Stimulated activated CD8-positive, alpha-beta memory T cell treated with anti-CD3 and anti-CD28 coated beads, Interleukin-2, amount 100 ng/mL, for 1 hour (primary cell): Measurements from ENCODE around the gene OR2L8.

Experiments used
- DNase-seq, 2 donors: peaks; one replicate each; pipeline ENCODE4 v3.0.0-alpha.2; 2020; ENCODE audit warnings: low read depth in 2 of 2

OR2L8 gene

GRCh38 chr1:247948558-247948957 lies at the start of gene OR2L8:
TSS of gene OR2L8 (plus strand) at chr1:247948858. CDS start at chr1:247948858, 0 bp downstream.
- no peak for DNase-seq

GRCh38 chr1:247904122-247904521 lies 44.5 kb upstream of the OR2L8 start:
- no peak for DNase-seq

- DNase-seq = no peak
Observed at GRCh38 chr1:247905181-247905580, 43.5 kb upstream of the OR2L8 start.

GRCh38 chr1:247905910-247906503 lies 42.7 kb upstream of the OR2L8 start:
- no peak for DNase-seq

DNA sequence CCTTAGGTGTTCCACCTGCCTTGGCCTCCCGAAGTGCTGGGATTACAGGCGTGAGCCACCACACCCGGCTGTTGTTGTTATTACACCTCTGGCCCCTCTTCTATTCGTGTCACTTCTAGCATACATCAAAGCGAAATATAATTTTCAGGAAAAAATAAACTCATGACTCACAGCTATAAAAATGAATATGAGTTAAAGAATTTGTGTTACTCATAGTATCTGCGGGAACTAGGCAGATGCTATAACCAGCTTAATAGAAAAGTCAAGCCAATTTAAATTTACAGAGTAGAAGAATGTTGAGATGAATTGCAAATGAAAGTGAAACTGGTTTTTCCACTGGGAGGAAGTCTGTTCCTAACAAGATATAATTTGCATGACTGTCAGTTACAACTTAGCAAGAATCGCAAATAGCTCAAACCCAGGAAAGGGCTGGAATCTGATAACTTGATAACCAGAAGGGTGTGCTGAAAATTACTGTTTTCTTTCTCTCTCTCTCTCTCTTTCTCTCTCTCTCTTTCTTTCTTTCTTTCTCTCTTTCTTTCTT lies 42.1 kb upstream of the OR2L8 start:
- DNase-seq = no peak

DNA sequence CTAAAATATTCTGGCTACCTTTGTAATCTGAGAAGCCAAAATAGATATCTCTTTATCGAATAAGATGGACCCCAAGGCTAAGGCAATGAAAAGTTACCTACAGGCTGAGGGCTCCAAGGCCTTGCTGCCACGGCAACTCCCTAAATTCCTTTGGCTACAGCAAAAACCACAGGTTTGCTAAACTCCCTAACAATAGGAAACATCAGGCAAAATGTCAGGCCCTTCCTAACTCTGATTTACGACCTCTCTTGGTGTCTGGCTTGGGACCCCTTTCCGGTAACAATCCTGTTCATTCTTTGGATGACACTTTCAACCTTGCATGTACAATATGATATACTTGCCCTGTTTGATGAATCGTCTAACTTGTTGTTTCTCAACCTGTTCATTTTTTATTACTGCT lies 39.9 kb upstream of the OR2L8 start:
- DNase-seq = no peak

- DNase-seq = no peak
Observed at GRCh38 chr1:247913786-247914185, 34.9 kb upstream of the OR2L8 start.

DNA sequence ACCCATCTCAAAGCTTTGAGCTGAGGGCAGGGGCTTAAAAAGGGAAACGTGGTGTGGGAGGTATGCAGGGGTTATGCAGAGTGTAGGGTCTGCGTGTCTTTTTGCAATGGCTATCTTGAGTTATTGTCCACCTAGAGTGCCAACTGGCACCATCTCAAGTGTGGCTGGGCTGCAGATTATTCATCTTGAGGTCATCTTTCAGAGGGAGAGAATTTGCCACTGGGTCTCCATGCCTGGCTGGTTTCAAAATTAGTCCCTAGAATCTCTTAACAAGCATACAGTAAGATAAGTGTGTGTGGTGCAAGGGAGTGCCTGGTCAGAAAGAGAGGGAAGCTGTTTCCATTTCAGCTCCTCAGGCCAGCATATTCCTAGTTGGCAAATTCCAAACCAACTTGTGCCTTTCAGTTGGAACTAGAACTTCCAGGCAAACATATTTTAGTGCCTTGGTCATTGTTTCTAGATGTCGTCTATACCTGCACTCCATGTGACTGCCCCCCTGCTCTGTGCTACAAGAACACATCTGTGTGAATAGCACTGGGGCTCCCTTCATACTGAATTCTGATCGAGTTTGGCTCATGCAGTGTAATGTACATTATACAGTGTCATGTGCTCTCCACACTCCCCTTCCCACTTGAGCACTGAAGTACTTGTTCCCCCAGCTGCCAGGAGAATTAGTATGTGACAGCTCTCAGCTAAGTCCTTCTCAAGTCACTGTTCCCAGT lies 33.6 kb upstream of the OR2L8 start:
- DNase-seq = no peak

DNA sequence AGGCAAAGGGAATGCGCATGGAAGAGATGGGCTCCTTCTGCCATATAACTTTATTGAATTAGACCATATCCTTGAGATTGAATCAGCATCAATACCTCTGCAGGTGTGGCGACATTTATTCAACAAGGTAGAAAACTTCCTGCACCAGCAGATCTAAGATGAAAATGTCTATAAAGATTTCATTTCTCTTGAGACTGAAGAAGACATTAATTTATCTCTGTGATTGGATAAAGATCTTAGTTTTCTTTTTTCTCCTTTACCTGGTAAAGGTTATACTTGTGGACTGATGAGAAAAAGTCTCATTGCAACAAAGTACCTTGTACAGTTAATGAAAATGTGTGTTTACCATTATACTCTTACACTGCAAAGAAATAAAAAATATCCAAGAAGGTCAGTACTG lies 28.7 kb upstream of the OR2L8 start, which contains the start of gene OR2T8:
Gene OR2T8 (plus strand): TSS at position 301 of the 400 bp plus-strand sequence. CDS start 766 bp downstream, outside the sequence.
- no peak for DNase-seq

- DNase-seq = no peak
Observed at GRCh38 chr1:247923941-247924340, 24.7 kb upstream of the OR2L8 start.

DNA sequence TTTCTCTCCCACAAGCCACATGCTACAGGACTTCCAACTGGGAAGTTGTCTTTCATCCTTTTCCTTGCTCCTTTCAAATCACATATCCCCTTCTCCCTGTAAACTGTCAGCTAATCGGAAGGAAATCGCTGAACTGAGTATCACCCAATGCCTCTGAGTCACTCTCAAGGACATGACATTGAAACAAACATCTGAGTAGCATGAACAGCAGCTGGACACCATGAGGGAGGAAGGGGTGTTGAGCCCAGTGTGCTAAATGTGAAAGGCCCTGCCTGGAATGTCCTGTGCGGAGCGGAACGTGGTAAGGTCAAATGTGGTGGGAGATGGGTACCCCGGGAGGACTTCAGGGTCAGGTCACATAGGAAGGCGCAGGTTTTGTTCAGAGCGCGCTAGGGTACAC lies 23.8 kb upstream of the OR2L8 start, which contains the start of gene OR2AJ1:
Gene OR2AJ1 (plus strand): TSS at position 22 of the 400 bp plus-strand sequence. CDS start 8,880 bp downstream, outside the sequence.
- DNase-seq = no peak

DNA sequence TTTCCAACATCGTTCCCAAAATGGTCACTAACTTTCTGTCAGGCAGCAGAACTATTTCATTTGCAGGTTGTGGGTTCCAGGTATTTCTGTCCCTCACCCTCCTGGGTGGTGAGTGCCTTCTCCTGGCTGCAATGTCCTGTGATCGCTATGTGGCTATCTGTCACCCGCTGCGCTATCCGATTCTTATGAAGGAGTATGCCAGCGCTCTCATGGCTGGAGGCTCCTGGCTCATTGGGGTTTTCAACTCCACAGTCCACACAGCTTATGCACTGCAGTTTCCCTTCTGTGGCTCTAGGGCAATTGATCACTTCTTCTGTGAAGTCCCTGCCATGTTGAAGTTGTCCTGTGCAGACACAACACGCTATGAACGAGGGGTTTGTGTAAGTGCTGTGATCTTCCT lies 14.7 kb upstream of the OR2L8 start:
- no peak for DNase-seq

DNA sequence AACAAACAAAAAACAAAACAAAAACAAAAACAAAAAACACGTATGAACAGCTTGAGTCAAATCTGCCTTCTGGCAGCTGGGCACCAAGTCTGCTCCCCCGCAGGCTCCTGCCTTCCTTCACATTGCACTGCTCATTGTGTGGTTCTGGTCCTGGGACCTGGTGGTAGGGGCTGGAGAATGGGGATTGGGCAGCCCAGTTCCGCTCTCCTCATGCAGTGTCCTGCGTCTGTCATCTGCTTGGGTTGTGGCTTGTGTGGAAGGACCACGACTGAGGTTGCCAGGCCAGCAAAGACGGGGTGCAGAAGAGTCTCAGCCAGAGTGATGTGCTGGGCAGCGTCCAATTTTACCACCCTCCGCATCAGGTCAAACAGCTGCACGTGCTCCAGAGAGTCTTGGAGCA lies 12.9 kb upstream of the OR2L8 start:
- no peak for DNase-seq

- DNase-seq = no peak
Observed at GRCh38 chr1:247936415-247936814, 12.2 kb upstream of the OR2L8 start.

- peak; percentile 56 to 64 for DNase-seq
Observed at GRCh38 chr1:247936965-247937734, 11.5 kb upstream of the OR2L8 start.

- DNase-seq = no peak
Observed at GRCh38 chr1:247942624-247943023, 6.0 kb upstream of the OR2L8 start.

GRCh38 chr1:247953408-247953807 lies 4.8 kb downstream of the OR2L8 start:
- DNase-seq = no peak

DNA sequence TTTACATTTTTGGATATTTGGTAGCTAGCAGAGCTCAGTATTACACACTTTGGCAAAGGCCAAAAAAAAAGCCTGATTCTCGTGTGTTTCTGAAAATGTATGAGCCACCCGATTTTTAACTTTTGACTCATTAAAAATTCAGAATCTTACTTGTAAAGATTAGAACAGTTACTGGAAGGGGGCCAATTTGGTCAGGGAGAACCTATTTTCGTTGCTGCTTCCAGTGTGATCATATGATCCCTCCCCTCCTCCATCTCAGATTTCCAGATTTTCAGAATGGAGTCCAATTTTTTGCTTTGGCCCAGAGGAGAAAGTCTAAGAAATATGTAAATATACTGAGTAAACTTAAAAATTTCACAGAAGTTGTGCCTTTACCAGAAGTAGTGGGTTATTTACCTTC lies 13.1 kb downstream of the OR2L8 start:
- no peak for DNase-seq

DNA sequence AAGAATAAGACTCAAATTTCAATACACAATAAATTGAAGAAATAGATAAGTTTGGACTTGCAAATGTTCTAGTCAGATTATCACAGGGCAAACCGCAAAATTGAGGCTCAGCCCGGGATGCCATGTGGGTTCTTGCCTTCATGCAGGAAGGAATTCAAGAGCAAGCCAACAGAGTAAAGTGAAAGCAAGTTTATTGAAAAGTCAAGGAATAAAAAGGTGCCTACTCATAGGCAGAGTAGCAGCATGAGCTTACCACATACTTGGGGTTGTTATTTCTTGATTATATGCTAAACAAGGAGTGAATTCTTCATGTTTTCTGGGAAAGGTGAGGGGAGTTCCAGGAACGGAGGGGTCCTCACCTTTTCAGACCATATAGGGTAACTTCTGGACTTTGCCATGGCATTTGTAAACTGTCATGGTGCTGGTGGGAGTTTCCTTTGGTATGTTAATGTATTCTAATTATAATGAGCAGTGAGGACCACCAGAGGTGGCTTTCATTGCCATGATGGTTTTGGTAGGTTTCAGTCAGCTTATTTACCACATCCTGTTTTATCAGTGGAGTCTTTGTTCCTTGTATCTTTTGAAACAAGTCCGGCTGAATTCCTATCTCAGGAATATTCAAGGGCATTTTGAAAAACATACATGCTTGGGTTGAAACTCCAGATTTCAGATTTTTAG lies 14.4 kb downstream of the OR2L8 start:
- DNase-seq = no peak

GRCh38 chr1:247964933-247965332 lies 16.3 kb downstream of the OR2L8 start, which contains the start of gene OR2AK2:
TSS of gene OR2AK2 (plus strand) at chr1:247965233. CDS start at chr1:247965377, 144 bp downstream.
- no peak for DNase-seq

DNA sequence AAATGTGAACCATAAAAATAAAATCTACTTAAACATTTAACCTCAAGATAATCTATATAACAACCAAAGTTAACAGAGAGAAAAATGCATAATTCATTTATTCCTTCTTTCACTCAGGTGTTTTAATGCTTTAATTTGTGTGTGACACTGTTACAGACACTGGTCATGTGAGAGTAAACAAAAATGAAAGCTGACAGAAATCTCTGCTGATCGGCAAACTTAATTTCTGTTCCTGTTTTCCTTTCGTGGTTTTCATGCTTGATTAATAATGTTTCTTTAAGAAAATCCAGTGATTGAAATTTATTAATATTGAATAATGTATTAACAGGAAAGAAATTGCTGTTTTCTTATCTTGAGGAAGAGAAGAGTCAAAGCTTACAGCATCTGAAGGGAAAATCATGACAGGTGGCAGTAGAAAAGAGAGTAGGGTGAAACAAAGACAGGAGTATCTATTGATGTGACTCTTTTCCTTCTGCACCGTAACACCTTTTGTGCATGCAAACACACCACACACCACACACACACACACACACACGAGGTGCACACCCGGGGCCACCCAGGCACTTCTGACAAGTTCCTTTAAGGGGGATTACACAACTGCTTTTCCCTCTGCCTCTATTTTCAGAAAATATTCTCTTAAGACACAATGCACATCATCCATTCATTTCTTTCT lies 18.0 kb downstream of the OR2L8 start:
- no peak for DNase-seq
